HCT116 (cell line): ENCODE data around the gene CDH23.

ENCODE experiments used
- CEBPB ChIP-seq: IDR thresholded peaks from 2 replicates; pipeline ENCODE4 v1.6.1; 2012; ENCODE audit warnings: low read depth
- EZH2 ChIP-seq: fragments of 200-600 bp; sonication (generic); IDR thresholded peaks from 2 replicates; pipeline ENCODE4 v1.6.1; 2017; ENCODE audit warnings: antibody characterized with exemption, mixed run types
- MAX ChIP-seq: IDR thresholded peaks from 2 replicates; pipeline ENCODE4 v1.6.1; 2012
- POLR2A ChIP-seq: IDR thresholded peaks from 2 replicates; pipeline ENCODE4 v1.7.0; 2011; ENCODE audit warnings: borderline replicate concordance; ENCODE audit not compliant: insufficient read depth, insufficient read length; ENCODE audit errors: extremely low read depth
- RAD21 ChIP-seq: IDR thresholded peaks from 2 replicates; pipeline ENCODE4 v1.6.1; 2012; ENCODE audit warnings: low read depth, mild to moderate bottlenecking
- TF ChIP-seq, protein P1 (sequence below), 3 experiments: fragments of 200-600 bp in 1 of 3; sonication (generic) in 1 of 3; IDR thresholded peaks in 2 of 3; conservative IDR thresholded peaks in 1 of 3; 2 replicates each; pipeline ENCODE4 v1.5.1; 2012 to 2017; ENCODE audit warnings: low read depth in 2 of 3, low read length in 2 of 3, antibody characterized with exemption in 1 of 3, borderline replicate concordance in 1 of 3, control low read depth in 1 of 3, mild to moderate bottlenecking in 1 of 3, mixed read lengths in 1 of 3, mixed run types in 1 of 3, moderate library complexity in 1 of 3; ENCODE audit not compliant: insufficient read depth in 1 of 3
- TF ChIP-seq, protein P2 (sequence below): IDR thresholded peaks from 2 replicates; pipeline ENCODE4 v1.6.1; 2012

GRCh38 chr10:71429304-71429703 is 32.6 kb downstream of the CDH23 start:
- TF ChIP-seq MAX (no peak), CEBPB (no peak), POLR2A (no peak), EZH2 (no peak), RAD21 (no peak)
- TF ChIP-seq, protein P1, sequence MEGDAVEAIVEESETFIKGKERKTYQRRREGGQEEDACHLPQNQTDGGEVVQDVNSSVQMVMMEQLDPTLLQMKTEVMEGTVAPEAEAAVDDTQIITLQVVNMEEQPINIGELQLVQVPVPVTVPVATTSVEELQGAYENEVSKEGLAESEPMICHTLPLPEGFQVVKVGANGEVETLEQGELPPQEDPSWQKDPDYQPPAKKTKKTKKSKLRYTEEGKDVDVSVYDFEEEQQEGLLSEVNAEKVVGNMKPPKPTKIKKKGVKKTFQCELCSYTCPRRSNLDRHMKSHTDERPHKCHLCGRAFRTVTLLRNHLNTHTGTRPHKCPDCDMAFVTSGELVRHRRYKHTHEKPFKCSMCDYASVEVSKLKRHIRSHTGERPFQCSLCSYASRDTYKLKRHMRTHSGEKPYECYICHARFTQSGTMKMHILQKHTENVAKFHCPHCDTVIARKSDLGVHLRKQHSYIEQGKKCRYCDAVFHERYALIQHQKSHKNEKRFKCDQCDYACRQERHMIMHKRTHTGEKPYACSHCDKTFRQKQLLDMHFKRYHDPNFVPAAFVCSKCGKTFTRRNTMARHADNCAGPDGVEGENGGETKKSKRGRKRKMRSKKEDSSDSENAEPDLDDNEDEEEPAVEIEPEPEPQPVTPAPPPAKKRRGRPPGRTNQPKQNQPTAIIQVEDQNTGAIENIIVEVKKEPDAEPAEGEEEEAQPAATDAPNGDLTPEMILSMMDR (IDR thresholded peaks at IDR 0.05 in 2 of 3, conservative IDR thresholded peaks at IDR 0.05 in 1 of 3; ENCODE audit: borderline replicate concordance in 1 of 3, insufficient read depth in 1 of 3, low read depth in 2 of 3, low read length in 2 of 3) = no peak
- TF ChIP-seq, protein P2, sequence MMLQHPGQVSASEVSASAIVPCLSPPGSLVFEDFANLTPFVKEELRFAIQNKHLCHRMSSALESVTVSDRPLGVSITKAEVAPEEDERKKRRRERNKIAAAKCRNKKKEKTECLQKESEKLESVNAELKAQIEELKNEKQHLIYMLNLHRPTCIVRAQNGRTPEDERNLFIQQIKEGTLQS = no peak
